AG04449 (cell line): ENCODE results near the gene ATN1.

ENCODE experiments used
- CTCF ChIA-PET: fragments of 350-600 bp; formaldehyde crosslinking; extraction: SDS; loops from one replicate; lab custom pipeline; 2021; ENCODE audit warnings: antibody characterized with exemption; lab: Yijun Ruan, JAX
- POLR2A ChIA-PET: fragments of 400-600, 350-600 bp; formaldehyde crosslinking; extraction: SDS; loops from one replicate; lab custom pipeline; 2020; ENCODE audit warnings: antibody characterized with exemption, inconsistent platforms; lab: Yijun Ruan, JAX
- DNase-seq: peaks from one replicate; pipeline ENCODE4 v3.0.0-alpha.2; 2010; ENCODE audit warnings: low read depth, low spot score
- H3K4me3 ChIP-seq: 2 replicates; pipeline ENCODE4 v1.5.1; 2011; ENCODE audit warnings: low read depth, mild to moderate bottlenecking, control low read depth, low read length
- CTCF ChIP-seq: IDR thresholded peaks from one replicate; pipeline ENCODE4 v1.5.1; 2011; ENCODE audit warnings: mild to moderate bottlenecking, moderate library complexity, low read length, control low read depth, inconsistent platforms; ENCODE audit not compliant: insufficient read depth; ENCODE audit errors: missing control alignments

Gene ATN1

GRCh38 chr12:6965026-6965661 is 37.4 kb downstream of the ATN1 start:
- CTCF ChIA-PET, result interaction anchor here (0.6 to 13.5 kb wide), 35 partner anchors 8 to 347 kb away, joined by 3 to 226 read pairs (median 5); partner anchors contain the start of genes ATN1, C12orf57, LPCAT3 and LRRC23
- DNase-seq, result no peak
- H3K4me3 ChIP-seq, result no peak overlapping the region
- peak; percentile 93 for TF ChIP-seq CTCF
- POLR2A ChIA-PET, result interaction anchor here (1.3 kb wide), 1 partner anchor 21 kb away, joined by 8 read pairs; the partner anchor contains the start of genes C12orf57 and RNU7-1

GRCh38 chr12:6965714-6966113 is 38.0 kb downstream of the ATN1 start:
- H3K4me3 ChIP-seq, result no peak overlapping the region
- ChIA-PET POLR2A (interaction anchor here (1.3 kb wide), 2 partner anchors 22 to 24 kb away, joined by 3 to 8 read pairs; partner anchors contain the start of genes C12orf57 and RNU7-1), CTCF (interaction anchor here (0.9 to 13.5 kb wide), 17 partner anchors 9 to 178 kb away, joined by 3 to 226 read pairs (median 5); partner anchors contain the start of genes ATN1, C12orf57, C1R and PTPN6)
- no peak for TF ChIP-seq CTCF
- DNase-seq, result no peak

DNA sequence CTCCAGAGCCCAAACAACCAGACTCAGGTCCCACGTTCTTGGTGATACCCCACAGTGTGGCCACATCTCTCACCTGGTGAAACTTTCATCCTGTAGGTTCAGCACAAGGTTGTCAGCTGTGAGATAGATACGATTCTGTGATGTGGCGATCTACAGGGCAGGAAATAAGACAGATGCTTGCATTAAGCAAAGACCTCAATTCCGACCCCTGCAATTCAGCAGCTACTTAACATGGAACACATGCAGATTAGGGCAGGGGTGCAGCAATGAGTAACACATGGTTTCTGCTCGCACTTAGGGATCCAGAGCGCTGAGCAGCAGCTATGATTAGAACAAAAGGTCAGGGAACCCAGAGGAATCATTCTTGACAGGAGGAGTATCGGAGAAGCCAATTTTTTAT is 38.6 kb downstream of the ATN1 start:
- CTCF ChIA-PET, result interaction anchor here (0.6 to 13.5 kb wide), 19 partner anchors 8 to 177 kb away, joined by 3 to 226 read pairs (median 5); partner anchors contain the start of genes ATN1, C12orf57, C1R and PTPN6
- POLR2A ChIA-PET, result interaction anchor here (0.7 to 1.3 kb wide), 2 partner anchors 23 to 25 kb away, joined by 3 to 4 read pairs; partner anchors contain the start of genes C12orf57 and RNU7-1
- no peak for TF ChIP-seq CTCF
- H3K4me3 ChIP-seq, result no peak overlapping the region
- DNase-seq, result no peak

DNA sequence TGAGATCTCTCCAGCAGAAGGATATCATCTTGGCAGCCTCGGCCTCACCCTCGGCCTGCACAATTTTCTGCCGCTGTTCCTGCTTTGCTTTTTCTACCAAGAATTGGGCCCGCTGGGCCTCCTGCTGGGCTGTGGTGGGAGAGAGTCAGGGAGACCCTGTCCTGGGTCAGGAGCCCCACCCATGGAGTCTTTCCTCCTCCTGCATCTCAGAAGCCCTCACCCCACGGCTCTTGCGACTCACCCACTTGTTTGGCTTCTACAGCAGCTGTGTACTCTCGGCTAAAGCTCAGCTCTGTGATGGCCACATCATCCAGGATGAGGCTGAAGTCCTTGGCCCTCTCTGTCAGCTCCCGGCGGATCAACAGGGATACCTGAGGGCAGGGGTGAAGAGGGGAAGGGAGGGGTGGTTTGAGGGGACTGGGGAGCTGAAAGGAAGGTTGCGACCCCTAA is 39.9 kb downstream of the ATN1 start:
- POLR2A ChIA-PET, result no interaction called here

DNA sequence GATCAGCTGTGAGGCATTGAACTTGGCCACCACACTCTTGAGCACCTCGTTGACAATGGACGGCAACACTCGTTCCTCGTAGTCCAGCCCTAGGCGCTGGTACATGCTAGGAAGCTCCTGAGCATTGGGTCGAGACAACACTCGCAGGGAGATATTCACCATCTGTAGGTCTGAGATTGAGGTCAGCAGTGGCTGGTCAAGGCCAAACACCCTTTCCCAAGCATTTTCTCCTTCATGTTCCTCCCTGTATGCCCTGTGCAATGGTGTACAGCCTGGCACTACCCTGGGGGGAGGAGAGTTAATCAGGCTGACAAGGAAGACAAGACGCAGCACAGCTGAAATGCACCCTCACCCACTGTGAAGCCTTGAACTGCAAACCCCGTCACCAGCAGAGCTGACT is 40.7 kb downstream of the ATN1 start:
- TF ChIP-seq CTCF, result no peak
- ChIA-PET POLR2A (interaction anchor here (1.3 kb wide), 1 partner anchor 43 kb away, joined by 3 read pairs; no protein-coding TSS in a partner anchor), CTCF (interaction anchor here (0.7 to 2.8 kb wide), 15 partner anchors 10 to 145 kb away, joined by 3 to 28 read pairs (median 6); partner anchors contain the start of genes ATN1, C12orf57, C1RL and LPCAT3)
- H3K4me3 ChIP-seq, result no peak overlapping the region
- DNase-seq, result no peak

More for the DNA sequence above, 39.9 kb downstream of the ATN1 start:
- DNase-seq, result no peak
- CTCF ChIA-PET, result interaction anchor here (1.1 to 2.8 kb wide), 8 partner anchors 10 to 144 kb away, joined by 4 to 28 read pairs (median 12); partner anchors contain the start of genes ATN1, C12orf57, C1RL and LPCAT3
- TF ChIP-seq CTCF, result no peak
- H3K4me3 ChIP-seq, result no peak overlapping the region

DNA sequence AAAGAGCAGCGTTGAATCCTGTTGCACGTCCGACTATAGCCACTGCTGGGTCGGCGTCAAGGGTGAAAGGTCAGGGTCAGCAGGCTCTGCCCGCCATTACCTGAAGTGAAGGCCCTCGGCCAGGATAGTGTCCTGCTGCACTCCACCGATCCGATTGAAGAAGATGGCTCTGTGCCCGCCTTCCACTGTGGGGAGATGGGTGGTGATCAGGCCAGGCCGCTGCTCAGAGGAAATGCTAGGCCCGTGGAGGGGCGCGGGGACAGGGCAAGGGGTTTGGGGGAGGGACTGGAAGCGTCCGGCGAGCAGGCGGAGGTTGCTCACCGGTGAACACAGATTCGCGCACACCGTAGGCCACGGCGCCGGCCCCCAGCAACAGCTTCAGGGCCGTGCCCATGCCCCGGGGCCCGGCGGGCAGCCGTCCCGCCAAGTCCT is 42.4 kb downstream of the ATN1 start:
- ChIA-PET CTCF (interaction anchor here (2.4 to 2.8 kb wide), 3 partner anchors 26 to 138 kb away, joined by 17 to 28 read pairs (median 18); partner anchors contain the start of genes C12orf57, C1RL and RNU7-1), POLR2A (interaction anchor here (0.7 to 1.1 kb wide), 2 partner anchors 32 to 110 kb away, joined by 4 to 6 read pairs; no protein-coding TSS in a partner anchor)
- H3K4me3 ChIP-seq, result peak overlapping the region; percentile 96
- TF ChIP-seq CTCF, result no peak
- no peak for DNase-seq
